ENCODE data around the gene CUBN. TPM values are rescaled to one million over a fixed set of nuclear protein-coding genes. Genes with fewer than 3 reads are reported as not detected.
A peak's percentile ranks its signal among the peaks of the same experiment; 100 is the strongest.

CUBN gene
- total and polyA plus RNA-seq, 9 of the 15 experiments (the other 6 are each of a cell fraction or from before 2014, with no cell fraction given), result 0.04 to 0.33 (median 0.09) TPM

- peak; percentile 23; the same call in 1 of the 2 replicates for TF ChIP-seq REST (IDR thresholded peaks at IDR 0.05; ENCODE audit: borderline replicate concordance)
- no peak for TF ChIP-seq REST (CRISPR knock-in tag; IDR thresholded peaks at IDR 0.05; ENCODE audit: low read depth)
- TF ChIP-seq SIX5 (IDR thresholded peaks at IDR 0.05; ENCODE audit: borderline replicate concordance in 1 of 2, insufficient read depth in 1 of 2, low read depth in 1 of 2, low read length in 2 of 2), result no peak
- 0 out of 2 replicates have a peak, but pooled peaks have one; percentile 40 for TF ChIP-seq FOXJ2 (tag; IDR thresholded peaks at IDR 0.05)
- TF ChIP-seq NFE2 (IDR thresholded peaks at IDR 0.05; ENCODE audit: low read depth), result peak; percentile 74
- TF ChIP-seq DACH1 (IDR thresholded peaks at IDR 0.05; ENCODE audit: partially characterized antibody), result peak; percentile 46
- TF ChIP-seq CBFA2T3 (IDR thresholded peaks at IDR 0.05), result peak; percentile 55
- TF ChIP-seq POU5F1 (IDR thresholded peaks at IDR 0.05; ENCODE audit: borderline replicate concordance, low read depth, low read length, partially characterized antibody), result no peak
- 0 out of 4 replicates have a peak, but pooled peaks of 1 of the 2 experiments have one; percentile 45 for TF ChIP-seq ZMIZ1 (IDR thresholded peaks at IDR 0.05; ENCODE audit: low read depth in 2 of 2, low read length in 2 of 2)
- no peak for TF ChIP-seq UBTF (IDR thresholded peaks at IDR 0.05; ENCODE audit: borderline replicate concordance in 1 of 2, low read depth in 2 of 2, low read length in 2 of 2)
- TF ChIP-seq ARID1B (IDR thresholded peaks at IDR 0.05), result peak; percentile 69
- no peak for TF ChIP-seq ZSCAN32 (CRISPR knock-in tag; IDR thresholded peaks at IDR 0.05)
Measured at GRCh38 chr10:17023386-17024298, 106.0 kb downstream of the CUBN start (continued).

Data from K562 (cell line).